Ammon's horn (tissue), 1 donor: ENCODE results near the gene EGLN1.

Experiments
- DNase-seq: peaks from one replicate; pipeline ENCODE4 v3.0.0-alpha.2; 2016; ENCODE audit warnings: low spot score

EGLN1 gene

GRCh38 chr1:231395998-231396390 lies 26.1 kb downstream of the EGLN1 start:
- no peak for DNase-seq

DNA sequence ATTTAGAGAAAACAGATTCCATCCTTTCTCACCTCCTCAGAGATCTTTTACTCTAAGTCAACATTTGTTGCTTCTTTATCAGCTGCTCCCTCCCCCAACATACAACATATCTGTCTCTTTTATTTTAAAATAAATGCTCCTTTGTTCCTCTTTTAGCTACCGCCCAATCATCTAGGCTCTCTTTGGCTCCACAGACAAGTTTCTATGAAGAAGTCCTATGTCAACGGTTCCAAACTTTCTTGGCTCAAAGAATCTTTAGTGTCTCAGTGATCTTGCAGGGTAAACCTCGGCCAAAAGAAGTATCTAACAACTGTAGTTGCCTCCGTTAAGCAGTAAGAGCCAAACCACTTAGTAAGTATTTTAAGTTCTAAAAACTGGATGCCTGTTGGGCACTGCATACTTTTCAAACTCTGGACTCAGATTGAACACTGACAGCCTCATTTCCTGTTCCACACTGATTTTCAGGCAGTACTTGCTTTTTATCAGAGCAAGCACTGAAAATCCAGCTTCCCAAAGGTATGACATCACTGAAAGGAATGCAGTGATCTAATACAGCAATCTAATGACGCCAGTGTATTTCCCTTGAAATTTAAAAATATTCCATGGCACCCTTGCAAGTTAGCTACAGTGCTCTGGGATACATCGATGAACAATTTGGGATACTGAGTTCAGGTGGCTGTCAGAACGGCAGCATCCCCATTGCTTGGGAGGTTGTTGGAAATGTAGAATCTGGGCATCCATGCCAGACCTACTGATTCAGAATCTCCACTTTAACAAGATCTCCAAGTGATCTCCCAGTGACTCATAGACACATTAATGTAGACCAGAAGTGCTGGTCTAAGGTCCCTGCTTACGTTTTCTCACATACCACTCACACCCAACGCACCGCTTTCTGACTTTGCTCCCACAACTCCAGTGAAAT lies 26.8 kb downstream of the EGLN1 start:
- no peak for DNase-seq

DNA sequence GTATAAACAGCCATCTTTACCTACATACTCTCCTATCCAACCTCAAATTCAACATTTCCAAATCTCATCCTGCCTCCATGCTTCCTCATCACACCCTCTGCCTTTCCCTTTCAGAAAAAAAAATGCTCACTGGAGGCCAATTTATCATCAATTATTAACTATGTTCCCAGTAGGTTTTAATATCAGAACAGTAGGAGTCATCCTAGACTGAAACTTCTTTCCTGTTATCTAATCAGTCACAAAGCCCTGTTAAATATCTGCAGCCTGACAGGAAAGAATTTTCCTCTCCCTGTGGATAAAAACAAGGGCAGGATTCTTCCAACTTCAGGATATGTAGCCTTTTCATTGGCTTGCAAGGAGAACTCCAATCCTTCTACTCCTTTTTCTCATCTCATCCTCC lies 28.4 kb downstream of the EGLN1 start:
- no peak for DNase-seq

DNA sequence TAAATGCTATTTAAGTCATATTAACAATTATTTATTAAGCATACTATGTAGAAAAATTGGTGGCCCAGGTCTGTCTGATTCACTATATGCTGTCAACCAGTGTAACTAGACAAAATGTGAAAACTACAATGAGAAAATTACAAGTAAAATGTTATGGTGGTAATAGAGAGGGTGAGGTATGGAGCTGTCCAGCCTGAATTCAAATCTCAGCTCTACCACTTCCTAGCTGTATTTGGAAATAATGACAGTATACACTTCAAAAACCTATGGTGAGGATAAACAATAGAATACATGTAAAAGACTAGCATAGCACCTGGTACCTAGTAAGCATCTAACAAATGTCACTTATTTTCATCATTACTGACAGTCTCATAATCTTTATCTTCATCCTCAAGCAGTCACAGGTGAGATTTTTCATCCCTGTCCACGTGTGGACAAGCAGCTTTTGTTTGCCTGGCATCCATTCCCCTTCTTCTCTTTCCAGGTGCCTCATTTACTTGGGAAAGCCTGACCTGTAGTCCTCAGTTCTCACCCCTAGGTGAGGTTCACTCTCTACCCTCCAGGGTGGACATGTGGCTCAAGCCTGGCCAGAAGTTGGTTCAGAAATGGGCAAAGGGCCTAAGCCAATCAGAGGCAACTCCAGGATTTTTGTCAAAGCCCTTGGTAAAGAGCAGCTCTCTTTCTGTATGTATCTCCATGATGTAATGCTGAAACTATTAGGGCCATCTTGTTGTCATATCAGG lies 29.5 kb downstream of the EGLN1 start:
- DNase-seq = no peak

DNA sequence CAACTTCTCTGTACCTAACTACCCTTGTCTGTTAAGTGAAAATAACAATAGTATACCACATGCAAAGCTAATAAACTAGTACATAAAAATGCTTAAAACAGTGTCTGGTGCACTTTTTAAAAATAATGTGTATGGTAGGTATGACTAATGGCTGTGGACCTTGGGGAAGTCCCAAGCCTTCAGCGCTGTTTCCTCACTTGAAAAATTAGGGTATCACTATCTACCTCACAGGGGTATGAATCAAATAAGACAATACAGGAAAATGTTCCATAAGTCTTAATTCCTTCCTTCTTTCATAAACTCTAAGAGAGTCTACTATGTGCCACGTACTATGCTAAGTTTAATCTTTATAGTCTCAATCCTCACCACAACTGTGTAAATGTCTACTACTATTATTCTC lies 32.0 kb downstream of the EGLN1 start:
- DNase-seq = no peak

- no peak for DNase-seq
Measured at GRCh38 chr1:231387770-231388669, 34.1 kb downstream of the EGLN1 start.

DNA sequence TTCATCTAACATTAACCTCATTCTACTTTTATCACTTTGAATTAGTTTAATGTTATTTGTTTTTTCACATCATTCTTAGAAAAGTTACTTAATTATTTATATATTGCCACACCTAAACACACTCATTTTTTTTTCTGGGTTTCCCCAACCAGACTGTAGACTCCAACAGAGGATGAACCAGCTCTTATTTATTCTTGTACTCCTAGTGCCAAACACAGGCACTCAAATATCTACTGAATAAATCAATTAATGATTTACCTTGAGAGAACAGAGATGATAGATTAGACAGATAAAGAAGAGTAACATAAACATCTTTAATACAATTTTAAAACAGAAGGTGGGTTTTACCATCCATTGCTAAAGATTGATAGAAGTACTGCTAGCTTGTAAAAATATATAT lies 35.6 kb downstream of the EGLN1 start:
- DNase-seq = no peak

DNA sequence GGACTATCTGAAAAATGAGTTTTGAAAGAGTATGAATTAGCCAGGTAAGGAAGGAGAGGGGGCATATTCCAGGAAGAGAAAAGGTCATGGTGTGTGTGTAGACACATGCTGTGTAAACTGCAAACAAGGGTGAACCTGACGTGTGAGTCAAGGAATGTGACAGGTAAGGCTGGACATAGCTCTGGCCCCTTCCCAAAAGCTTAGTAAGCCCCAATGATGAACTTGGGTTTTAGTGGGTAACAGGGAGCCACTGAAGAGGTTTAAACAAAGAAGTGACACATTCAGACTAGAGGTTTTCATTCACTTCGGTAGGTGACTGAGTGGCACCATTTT lies 36.7 kb downstream of the EGLN1 start:
- DNase-seq = no peak

DNA sequence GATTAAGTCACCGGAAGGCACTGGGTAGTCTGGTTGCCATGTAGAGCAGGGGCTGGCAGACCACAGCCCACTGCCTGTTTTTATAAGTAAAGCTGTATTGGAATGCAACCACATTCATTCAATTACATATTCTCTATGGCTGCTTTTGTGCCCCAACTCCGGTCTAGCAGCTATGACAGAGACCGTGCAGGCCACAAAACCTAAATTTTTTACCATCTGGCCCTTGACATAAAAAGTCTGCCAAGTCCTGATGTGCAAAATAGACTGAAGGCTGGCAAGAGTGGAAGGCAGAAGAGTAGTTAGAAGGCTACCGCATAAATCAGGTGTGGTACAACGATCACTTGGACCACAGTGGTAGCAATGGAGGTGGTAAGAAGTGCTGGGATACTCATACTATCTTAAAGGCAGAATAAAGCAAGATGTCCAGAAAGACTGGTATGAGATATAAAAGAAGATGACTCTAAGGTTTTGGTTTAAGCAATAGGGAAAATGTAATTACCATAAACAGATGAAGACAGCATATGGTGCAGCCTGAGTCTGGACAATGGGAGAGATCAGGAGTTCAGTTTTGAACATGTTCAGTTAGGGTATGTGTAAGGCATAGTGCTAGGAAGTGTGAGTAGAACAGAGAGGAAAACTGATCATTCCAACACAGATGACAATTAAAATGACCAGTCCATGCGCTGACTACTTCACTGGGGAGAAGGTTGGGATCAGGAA lies 37.2 kb downstream of the EGLN1 start:
- DNase-seq = no peak

GRCh38 chr1:231383159-231383860 lies 38.8 kb downstream of the EGLN1 start:
- no peak for DNase-seq

- DNase-seq = no peak
Measured at GRCh38 chr1:231382426-231382825, 39.7 kb downstream of the EGLN1 start.

GRCh38 chr1:231381729-231382128 lies 40.4 kb downstream of the EGLN1 start:
- DNase-seq = no peak

GRCh38 chr1:231376875-231377549 lies 45.1 kb downstream of the EGLN1 start:
- no peak for DNase-seq

GRCh38 chr1:231376101-231376500 lies 46.0 kb downstream of the EGLN1 start:
- no peak for DNase-seq

- no peak for DNase-seq
Measured at GRCh38 chr1:231374394-231374793, 47.7 kb downstream of the EGLN1 start.

DNA sequence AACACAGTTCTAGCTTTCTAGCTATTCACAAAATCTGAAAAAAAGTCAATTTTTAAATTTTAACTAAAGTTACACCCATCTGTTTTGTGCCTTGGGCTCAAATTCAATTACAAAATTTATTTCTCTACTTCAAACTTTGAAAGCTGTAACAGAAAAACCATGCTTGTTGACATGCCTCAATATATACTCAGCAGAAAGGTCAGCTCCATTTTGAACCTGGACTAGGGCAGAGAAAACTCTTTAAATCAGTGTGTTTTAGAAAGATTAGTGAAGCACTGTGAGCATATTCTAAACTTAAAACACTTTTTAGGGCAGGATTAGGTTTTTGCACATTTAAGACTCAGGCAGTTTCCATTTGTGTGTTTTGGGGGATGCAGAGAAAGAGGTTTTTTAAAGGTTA lies 49.6 kb downstream of the EGLN1 start:
- DNase-seq = no peak

DNA sequence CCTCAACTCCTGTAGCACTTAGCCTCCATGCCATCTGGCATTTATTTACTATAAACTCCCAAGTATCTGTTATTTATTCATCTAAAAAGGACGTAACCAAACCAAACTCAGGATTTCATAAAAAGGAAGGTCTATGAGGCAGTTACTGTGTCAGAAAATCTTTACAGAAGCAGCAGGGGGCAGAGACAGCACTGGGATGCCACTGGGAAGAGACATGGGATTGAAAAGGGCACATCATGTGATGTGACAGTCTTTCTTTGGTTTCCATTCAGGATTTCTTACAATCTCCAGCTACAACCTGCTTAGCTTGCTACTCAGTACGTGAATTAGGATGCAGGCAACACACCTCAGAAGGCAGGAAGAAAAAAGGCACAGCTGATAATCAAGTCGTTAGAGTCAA lies 52.8 kb downstream of the EGLN1 start:
- DNase-seq = peak; percentile 61

GRCh38 chr1:231364192-231364591 lies 57.9 kb downstream of the EGLN1 start:
- DNase-seq = no peak

DNA sequence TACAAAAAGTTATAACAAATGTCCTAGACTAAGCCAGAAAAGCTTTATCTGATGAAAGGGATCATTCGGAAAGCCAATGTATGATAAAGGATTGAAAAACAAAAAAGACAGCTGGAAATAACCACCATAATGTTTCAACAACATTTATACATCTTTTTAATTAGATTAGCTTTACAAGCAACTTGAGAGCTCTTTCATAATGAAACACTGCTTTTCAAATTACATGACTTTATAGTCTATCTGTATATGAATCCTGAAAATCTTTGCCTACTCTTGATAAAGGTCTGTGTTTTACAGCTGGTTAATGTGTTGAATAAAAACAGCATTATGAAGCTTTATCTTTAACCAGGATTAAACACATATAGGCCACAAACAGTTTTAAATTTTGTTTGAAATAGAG lies 58.5 kb downstream of the EGLN1 start:
- no peak for DNase-seq

DNA sequence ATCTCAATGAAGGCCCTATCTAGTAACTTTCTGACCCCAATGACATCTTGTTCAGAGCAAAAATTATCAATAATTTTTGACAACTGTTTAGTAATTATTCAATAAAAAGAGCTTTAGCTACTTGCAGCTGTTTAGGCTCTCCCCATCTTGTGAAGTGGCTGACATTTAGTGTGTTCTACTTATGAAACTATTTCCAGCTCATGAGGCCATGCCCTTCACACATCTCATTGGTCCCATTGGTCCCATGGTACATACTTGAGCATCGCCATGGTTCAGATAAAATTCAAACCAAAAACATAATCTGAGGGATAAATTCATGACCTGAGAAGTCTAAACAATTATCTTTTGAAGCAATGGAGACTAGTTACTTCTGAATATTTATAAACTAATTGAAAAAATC lies 59.8 kb downstream of the EGLN1 start:
- DNase-seq = no peak

DNA sequence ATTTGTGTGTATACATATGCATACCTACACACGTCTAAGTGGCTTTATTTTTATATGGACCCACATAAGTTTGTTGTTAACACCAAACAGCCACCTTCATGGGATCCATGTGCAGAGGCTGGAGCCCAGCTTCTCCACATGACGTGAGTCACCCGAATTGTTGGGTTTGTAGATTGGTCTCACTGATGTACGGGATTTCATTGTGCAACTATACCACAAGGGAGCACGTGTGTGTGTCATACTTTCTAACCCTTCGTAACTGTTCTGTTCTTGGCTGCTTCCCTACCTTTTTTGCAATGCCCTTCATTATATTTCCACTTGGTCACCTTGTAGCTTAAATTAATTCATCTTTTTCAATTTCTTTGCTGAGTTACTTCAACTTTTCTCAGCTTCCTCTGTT lies 63.0 kb downstream of the EGLN1 start:
- no peak for DNase-seq
